ENCODE results near the gene WASHC4.

GRCh38 chr12:105166736-105167135 is 59.2 kb downstream of the WASHC4 start:
- TF ChIP-seq, protein P1, sequence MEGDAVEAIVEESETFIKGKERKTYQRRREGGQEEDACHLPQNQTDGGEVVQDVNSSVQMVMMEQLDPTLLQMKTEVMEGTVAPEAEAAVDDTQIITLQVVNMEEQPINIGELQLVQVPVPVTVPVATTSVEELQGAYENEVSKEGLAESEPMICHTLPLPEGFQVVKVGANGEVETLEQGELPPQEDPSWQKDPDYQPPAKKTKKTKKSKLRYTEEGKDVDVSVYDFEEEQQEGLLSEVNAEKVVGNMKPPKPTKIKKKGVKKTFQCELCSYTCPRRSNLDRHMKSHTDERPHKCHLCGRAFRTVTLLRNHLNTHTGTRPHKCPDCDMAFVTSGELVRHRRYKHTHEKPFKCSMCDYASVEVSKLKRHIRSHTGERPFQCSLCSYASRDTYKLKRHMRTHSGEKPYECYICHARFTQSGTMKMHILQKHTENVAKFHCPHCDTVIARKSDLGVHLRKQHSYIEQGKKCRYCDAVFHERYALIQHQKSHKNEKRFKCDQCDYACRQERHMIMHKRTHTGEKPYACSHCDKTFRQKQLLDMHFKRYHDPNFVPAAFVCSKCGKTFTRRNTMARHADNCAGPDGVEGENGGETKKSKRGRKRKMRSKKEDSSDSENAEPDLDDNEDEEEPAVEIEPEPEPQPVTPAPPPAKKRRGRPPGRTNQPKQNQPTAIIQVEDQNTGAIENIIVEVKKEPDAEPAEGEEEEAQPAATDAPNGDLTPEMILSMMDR (IDR thresholded peaks at IDR 0.05), result no peak
- TF ChIP-seq POLR2A (IDR thresholded peaks at IDR 0.05) (no peak), EP300 (IDR thresholded peaks at IDR 0.05) (no peak), POLR2AphosphoS5 (IDR thresholded peaks at IDR 0.05) (no peak)
